HG03460 (cell line): ENCODE results near the gene SLC41A2.
"Not testable (repeated sequence)": the region's sequence is repeated elsewhere in the genome, so short reads cannot be mapped to it uniquely, and the experiment has no call there.

Source experiments
- ATAC-seq: cut with Tn5 transposase; IDR thresholded peaks from one replicate; pipeline ENCODE4 v1.9.1; 2021; ENCODE audit not compliant: unreplicated experiment

SLC41A2 gene

GRCh38 chr12:104964167-104964855 is 6.2 kb upstream of the SLC41A2 start:
- ATAC-seq: no peak

- no peak for ATAC-seq
These were observed 5.7 kb upstream of the SLC41A2 start for GRCh38 chr12:104963757-104964156.

DNA sequence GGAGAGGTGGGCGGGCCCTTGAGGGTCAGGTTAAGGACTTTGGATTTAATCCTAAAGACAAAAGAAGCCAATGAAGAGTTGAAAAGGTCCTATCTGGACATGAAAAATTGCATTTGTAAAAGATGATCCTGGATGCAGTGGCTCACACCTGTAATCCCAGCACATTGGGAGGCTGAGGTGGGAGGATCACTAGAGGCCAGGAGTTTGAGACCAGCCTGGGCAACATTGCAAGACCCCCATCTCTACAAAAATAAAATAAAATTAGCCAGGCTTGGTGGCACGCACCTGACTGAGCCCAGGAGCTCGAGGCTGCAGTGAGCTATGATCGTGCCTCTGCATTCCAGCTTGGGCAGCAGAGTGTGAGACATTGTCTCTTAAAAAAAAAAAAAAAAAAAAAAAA is 2.4 kb upstream of the SLC41A2 start:
- no peak for ATAC-seq

DNA sequence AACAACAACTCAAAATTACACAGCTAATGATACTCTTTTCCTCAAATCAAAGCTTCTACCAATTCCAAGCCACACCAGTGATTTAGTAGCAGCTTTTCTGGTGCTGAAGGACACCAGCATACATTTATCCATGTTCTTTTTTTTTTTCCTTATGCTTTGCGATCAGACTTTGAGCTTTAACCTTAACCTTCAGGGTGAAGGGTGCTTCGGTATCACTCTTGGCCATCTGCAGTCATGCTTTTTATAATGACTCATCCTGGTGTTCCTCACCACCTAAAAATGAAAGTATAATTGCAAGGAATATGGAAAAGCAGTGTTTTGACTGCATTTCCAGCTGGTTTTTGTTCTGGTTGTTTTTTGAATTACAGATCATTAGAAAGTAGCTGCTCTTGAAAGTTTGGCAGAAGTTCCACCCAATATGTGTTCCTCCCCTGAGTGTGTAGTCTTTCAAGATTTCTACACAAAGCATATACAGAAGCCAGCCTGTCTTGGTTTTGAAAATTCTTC is 1.3 kb upstream of the SLC41A2 start:
- ATAC-seq: no peak

GRCh38 chr12:104958805-104959334 is 780 bp upstream of the SLC41A2 start:
- ATAC-seq: no peak

DNA sequence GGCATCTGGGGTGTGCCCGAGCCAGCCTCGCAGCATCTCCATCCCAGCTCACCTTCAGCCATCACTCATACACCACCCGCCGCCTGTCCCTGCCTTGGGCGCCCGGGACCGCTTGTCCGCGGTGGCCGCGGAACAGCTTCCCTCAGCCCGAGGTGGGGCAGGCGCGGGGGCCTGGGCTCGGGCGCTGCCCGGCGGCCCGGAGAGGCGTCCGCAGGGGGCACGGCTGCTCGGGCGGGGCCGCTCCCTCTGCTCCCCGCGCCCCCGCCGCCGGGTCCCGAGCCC is 430 bp downstream of the SLC41A2 start:
- no peak for ATAC-seq

GRCh38 chr12:104956870-104957718 is 996 bp downstream of the SLC41A2 start:
- no peak for ATAC-seq

- no peak for ATAC-seq
These were observed 2.4 kb downstream of the SLC41A2 start for GRCh38 chr12:104955703-104956102.

DNA sequence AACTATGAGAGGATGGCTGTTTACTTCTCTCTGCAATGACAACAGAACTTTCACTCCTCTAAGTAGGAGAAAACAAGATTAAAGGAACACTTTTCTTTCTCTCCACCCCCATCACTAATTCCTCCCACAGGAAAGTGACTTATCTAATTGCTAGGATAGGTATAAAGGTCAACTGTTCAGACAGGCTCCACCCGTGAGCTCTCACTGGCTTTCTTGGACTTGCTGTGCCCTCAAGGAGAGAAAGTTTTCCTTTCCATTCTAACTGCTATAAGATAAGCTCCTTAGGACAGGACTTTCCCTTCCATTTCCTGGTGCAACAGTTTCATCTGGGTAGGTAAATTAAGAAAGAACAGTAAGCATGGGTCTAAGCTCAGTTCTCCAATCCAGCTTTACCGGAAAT is 4.8 kb downstream of the SLC41A2 start:
- no peak for ATAC-seq

DNA sequence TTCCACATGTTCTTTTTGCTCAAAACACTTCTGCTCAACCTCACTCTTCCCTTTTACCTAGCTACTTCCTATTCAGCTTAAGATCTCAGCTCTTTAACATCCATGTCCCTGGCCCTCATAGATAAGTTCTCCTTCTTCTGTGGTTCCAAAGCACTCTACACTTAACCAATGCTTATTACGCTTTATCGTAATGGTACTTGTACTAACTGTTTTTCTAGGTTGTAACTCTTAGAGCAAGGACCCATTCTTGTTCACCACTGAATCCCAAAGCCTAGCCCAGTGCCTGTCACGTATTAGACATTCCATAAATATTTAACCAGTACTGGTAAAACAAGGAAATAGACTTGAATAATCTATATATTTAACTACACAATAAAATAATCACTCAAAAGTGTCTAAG is 5.3 kb downstream of the SLC41A2 start:
- no peak for ATAC-seq

- no peak for ATAC-seq
These were observed 6.2 kb downstream of the SLC41A2 start for GRCh38 chr12:104951759-104952509.

DNA sequence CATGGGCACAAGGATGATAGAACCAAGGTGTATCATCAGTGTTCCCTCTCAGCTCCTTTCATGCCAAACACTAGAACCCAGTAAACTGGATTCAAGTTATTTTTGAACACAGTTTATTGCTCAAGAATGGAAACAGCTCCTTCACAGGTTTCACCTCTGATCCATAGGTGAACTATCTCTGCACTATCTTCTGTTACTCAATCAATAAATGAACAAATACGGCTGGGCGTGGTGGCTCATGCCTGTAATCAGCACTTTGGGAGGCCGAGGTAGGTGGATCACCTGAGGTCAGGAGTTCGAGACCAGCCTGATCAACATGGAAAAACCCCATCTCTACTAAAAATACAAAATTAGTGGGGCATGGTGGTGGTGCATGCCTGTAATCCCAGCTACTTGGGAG is 9.4 kb downstream of the SLC41A2 start:
- not testable (repeated sequence) for ATAC-seq

DNA sequence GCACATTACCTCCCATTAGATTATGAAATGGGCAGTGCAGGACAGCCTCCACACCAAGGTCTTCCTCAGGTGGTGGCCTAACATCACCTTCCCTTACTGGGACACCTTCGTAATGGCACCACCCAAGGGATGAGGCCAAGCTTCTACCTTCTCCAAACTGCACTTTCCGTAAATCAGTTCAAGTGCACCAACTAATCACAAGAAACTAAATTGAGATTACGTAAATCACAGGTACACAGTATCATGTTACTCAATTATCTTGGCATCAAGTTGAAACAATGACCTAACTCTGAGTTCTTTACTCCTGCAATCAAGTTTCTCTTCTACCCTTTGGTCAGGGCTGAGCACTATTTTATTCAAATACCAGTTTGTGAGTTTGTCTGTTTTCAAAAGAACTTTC is 13.8 kb downstream of the SLC41A2 start:
- ATAC-seq: no peak

GRCh38 chr12:104943401-104943800 is 14.7 kb downstream of the SLC41A2 start:
- not testable (repeated sequence) for ATAC-seq

GRCh38 chr12:104942075-104942474 is 16.0 kb downstream of the SLC41A2 start:
- no peak for ATAC-seq

- no peak for ATAC-seq
These were observed 16.6 kb downstream of the SLC41A2 start for GRCh38 chr12:104941454-104941853.

GRCh38 chr12:104939089-104939488 is 19.0 kb downstream of the SLC41A2 start:
- ATAC-seq: no peak

GRCh38 chr12:104938371-104938770 is 19.7 kb downstream of the SLC41A2 start:
- no peak for ATAC-seq

- no peak for ATAC-seq
These were observed 22.2 kb downstream of the SLC41A2 start for GRCh38 chr12:104935886-104936285.

DNA sequence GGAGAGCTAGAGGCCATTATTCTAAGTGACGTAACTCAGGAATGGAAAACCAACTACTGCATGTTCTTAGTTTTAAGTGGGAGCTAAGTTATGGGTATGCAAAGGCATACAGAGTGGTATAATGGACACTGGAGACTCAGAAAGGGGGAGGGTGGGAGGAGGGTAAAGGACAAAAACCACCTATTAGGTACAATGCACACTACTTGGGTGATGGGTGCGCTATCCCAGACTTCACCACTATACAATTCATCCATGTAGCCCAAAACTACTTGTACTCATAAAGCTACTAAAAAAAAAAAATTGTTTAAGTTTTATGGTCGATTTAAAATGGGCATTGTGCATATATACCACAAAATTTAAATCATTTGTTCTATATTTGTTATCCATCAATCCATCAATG is 24.3 kb downstream of the SLC41A2 start:
- ATAC-seq: no peak

GRCh38 chr12:104933128-104933527 is 25.0 kb downstream of the SLC41A2 start:
- ATAC-seq: no peak
